HCT116 (cell line): Measurements from ENCODE around the gene PIK3CD.

Source experiments
- CEBPB ChIP-seq: IDR thresholded peaks from 2 replicates; pipeline ENCODE4 v1.6.1; 2012; ENCODE audit warnings: low read depth
- CTCF ChIP-seq, 3 experiments: fragments of 200-600 bp in 1 of 3; sonication (generic) in 1 of 3; IDR thresholded peaks in 2 of 3; conservative IDR thresholded peaks in 1 of 3; 2 replicates each; pipeline ENCODE4 v1.5.1; 2012 to 2017; ENCODE audit warnings: low read depth in 2 of 3, low read length in 2 of 3, antibody characterized with exemption in 1 of 3, borderline replicate concordance in 1 of 3, control low read depth in 1 of 3, mild to moderate bottlenecking in 1 of 3, mixed read lengths in 1 of 3, mixed run types in 1 of 3, moderate library complexity in 1 of 3; ENCODE audit not compliant: insufficient read depth in 1 of 3
- EGR1 ChIP-seq: IDR thresholded peaks from 2 replicates; pipeline ENCODE4 v1.6.1; 2012; ENCODE audit warnings: low read depth
- EZH2 ChIP-seq: fragments of 200-600 bp; sonication (generic); IDR thresholded peaks from 2 replicates; pipeline ENCODE4 v1.6.1; 2017; ENCODE audit warnings: antibody characterized with exemption, mixed run types
- JUND ChIP-seq: IDR thresholded peaks from 2 replicates; pipeline ENCODE4 v1.6.1; 2012
- POLR2A ChIP-seq: IDR thresholded peaks from 2 replicates; pipeline ENCODE4 v1.7.0; 2011; ENCODE audit warnings: borderline replicate concordance; ENCODE audit not compliant: insufficient read depth, insufficient read length; ENCODE audit errors: extremely low read depth
- POLR2AphosphoS5 ChIP-seq: IDR thresholded peaks from 2 replicates; pipeline ENCODE4 v1.6.1; 2011; ENCODE audit warnings: mild to moderate bottlenecking, low read depth, low read length, moderate library complexity
- RAD21 ChIP-seq: IDR thresholded peaks from 2 replicates; pipeline ENCODE4 v1.6.1; 2012; ENCODE audit warnings: low read depth, mild to moderate bottlenecking
- SIN3A ChIP-seq: IDR thresholded peaks from 2 replicates; pipeline ENCODE4 v1.6.1; 2012; ENCODE audit warnings: low read depth
- TCF7L2 ChIP-seq: IDR thresholded peaks from 2 replicates; pipeline ENCODE4 v1.7.0; 2011; ENCODE audit warnings: borderline replicate concordance, inconsistent platforms; ENCODE audit not compliant: insufficient read depth, insufficient read length; ENCODE audit errors: extremely low read depth
- ZFX ChIP-seq: fragments of 450-650 bp; IDR thresholded peaks from 2 replicates; pipeline ENCODE4 v1.6.1; 2017
- ZNF274 ChIP-seq: fragments of 200-500 bp; sonication (Bioruptor generic); IDR thresholded peaks from 2 replicates; pipeline ENCODE4 v1.6.1; 2014; ENCODE audit warnings: mild to moderate bottlenecking, low read depth, low read length, inconsistent platforms
- TF ChIP-seq, protein P1 (sequence below): IDR thresholded peaks from 2 replicates; pipeline ENCODE4 v1.6.1; 2012; ENCODE audit warnings: low read depth
- TF ChIP-seq, protein P2 (sequence below): IDR thresholded peaks from 2 replicates; pipeline ENCODE4 v1.6.1; 2012

DNA sequence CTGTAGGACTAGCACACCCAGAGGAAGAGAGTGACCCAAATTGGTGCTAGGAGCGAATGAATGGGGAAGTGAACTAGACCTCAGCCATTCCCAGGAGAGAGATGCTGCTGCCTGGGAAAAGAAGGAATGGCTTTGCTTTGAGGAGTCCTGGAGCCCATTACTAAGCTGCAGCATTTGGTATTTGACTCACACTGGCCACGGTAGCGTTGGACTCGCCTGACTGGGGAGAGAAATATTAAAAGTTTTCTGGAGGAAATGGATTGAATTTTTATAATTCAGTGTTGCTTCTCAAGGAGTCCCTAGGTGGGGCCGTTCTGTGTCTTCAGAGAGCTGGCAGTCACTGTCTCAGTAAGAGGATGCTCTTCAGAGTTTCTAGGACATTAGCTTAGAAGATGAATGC, 40.2 kb downstream of the PIK3CD start:
- no peak for TF ChIP-seq CTCF (IDR thresholded peaks at IDR 0.05 in 2 of 3, conservative IDR thresholded peaks at IDR 0.05 in 1 of 3; ENCODE audit: borderline replicate concordance in 1 of 3, insufficient read depth in 1 of 3, low read depth in 2 of 3, low read length in 2 of 3)
- no peak for TF ChIP-seq ZNF274
- TF ChIP-seq EGR1: no peak
- TF ChIP-seq EZH2: no peak
- no peak for TF ChIP-seq POLR2A
- no peak for TF ChIP-seq POLR2AphosphoS5
- TF ChIP-seq, protein P1, sequence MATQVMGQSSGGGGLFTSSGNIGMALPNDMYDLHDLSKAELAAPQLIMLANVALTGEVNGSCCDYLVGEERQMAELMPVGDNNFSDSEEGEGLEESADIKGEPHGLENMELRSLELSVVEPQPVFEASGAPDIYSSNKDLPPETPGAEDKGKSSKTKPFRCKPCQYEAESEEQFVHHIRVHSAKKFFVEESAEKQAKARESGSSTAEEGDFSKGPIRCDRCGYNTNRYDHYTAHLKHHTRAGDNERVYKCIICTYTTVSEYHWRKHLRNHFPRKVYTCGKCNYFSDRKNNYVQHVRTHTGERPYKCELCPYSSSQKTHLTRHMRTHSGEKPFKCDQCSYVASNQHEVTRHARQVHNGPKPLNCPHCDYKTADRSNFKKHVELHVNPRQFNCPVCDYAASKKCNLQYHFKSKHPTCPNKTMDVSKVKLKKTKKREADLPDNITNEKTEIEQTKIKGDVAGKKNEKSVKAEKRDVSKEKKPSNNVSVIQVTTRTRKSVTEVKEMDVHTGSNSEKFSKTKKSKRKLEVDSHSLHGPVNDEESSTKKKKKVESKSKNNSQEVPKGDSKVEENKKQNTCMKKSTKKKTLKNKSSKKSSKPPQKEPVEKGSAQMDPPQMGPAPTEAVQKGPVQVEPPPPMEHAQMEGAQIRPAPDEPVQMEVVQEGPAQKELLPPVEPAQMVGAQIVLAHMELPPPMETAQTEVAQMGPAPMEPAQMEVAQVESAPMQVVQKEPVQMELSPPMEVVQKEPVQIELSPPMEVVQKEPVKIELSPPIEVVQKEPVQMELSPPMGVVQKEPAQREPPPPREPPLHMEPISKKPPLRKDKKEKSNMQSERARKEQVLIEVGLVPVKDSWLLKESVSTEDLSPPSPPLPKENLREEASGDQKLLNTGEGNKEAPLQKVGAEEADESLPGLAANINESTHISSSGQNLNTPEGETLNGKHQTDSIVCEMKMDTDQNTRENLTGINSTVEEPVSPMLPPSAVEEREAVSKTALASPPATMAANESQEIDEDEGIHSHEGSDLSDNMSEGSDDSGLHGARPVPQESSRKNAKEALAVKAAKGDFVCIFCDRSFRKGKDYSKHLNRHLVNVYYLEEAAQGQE: no peak
- TF ChIP-seq ZFX: no peak
- TF ChIP-seq, protein P2, sequence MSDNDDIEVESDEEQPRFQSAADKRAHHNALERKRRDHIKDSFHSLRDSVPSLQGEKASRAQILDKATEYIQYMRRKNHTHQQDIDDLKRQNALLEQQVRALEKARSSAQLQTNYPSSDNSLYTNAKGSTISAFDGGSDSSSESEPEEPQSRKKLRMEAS: no peak
- no peak for TF ChIP-seq TCF7L2
- no peak for TF ChIP-seq CEBPB
- TF ChIP-seq SIN3A: no peak
- TF ChIP-seq RAD21: no peak
- TF ChIP-seq JUND: no peak
